Activated naive CD8-positive, alpha-beta T cell (primary cell): ENCODE measurements around the gene LBH.
A peak's percentile ranks its signal among the peaks of the same experiment; 100 is the strongest.

Experiments used
- H3K27ac Mint-ChIP-seq: one replicate; pipeline ENCODE4 v1.8.0; 2021; ENCODE audit warnings: mixed read lengths
- H3K27me3 Mint-ChIP-seq: one replicate; pipeline ENCODE4 v1.8.0; 2021; ENCODE audit warnings: mixed read lengths
- H3K36me3 Mint-ChIP-seq: one replicate; pipeline ENCODE4 v1.8.0; 2021; ENCODE audit warnings: mixed read lengths
- H3K4me1 Mint-ChIP-seq: one replicate; pipeline ENCODE4 v1.8.0; 2021; ENCODE audit warnings: low read depth, mixed read lengths
- H3K4me3 Mint-ChIP-seq: one replicate; pipeline ENCODE4 v1.8.0; 2021; ENCODE audit warnings: mild to moderate bottlenecking, mixed read lengths
- H3K9me3 Mint-ChIP-seq: one replicate; pipeline ENCODE4 v1.8.0; 2021; ENCODE audit warnings: low read depth, mixed read lengths

Gene LBH

GRCh38 chr2:30231212-30231995 is at the start of gene LBH:
Gene LBH (plus strand): TSS chr2:30231534. CDS start chr2:30231739, 205 bp downstream.
- Mint-ChIP-seq H3K4me3 (peak within 1 kb of the TSS; percentile 90), H3K4me1 (peaks cover 72% of the 10 kb centered on the region), H3K27me3 (no peaks in the 10 kb centered on the region), H3K9me3 (no peaks in the 10 kb centered on the region), H3K36me3 (peaks cover 5% of the 10 kb centered on the region), H3K27ac (peak within 1 kb of the TSS; percentile 99)

GRCh38 chr2:30184035-30184434 is 47.3 kb upstream of the LBH start:
- no peaks in the 10 kb centered on the region for H3K9me3 Mint-ChIP-seq
- H3K27ac Mint-ChIP-seq = no peak overlapping the region
- no peaks in the 10 kb centered on the region for H3K4me1 Mint-ChIP-seq
- H3K36me3 Mint-ChIP-seq = no peaks in the 10 kb centered on the region
- peaks cover 2% of the 10 kb centered on the region for H3K27me3 Mint-ChIP-seq
- H3K4me3 Mint-ChIP-seq = no peak overlapping the region

- Mint-ChIP-seq H3K9me3 (no peaks in the 10 kb centered on the region), H3K4me3 (no peak overlapping the region), H3K27me3 (peaks cover 2% of the 10 kb centered on the region), H3K4me1 (no peaks in the 10 kb centered on the region), H3K36me3 (no peaks in the 10 kb centered on the region), H3K27ac (no peak overlapping the region)
Observed at GRCh38 chr2:30185178-30185577, 46.2 kb upstream of the LBH start.

- Mint-ChIP-seq H3K36me3 (no peaks in the 10 kb centered on the region), H3K9me3 (no peaks in the 10 kb centered on the region), H3K27me3 (peaks cover 2% of the 10 kb centered on the region), H3K4me1 (no peaks in the 10 kb centered on the region), H3K4me3 (no peak overlapping the region), H3K27ac (no peak overlapping the region)
Observed at GRCh38 chr2:30188292-30188691, 43.0 kb upstream of the LBH start.

GRCh38 chr2:30190637-30191036 is 40.7 kb upstream of the LBH start:
- Mint-ChIP-seq H3K27me3 (peaks cover 2% of the 10 kb centered on the region), H3K4me1 (no peaks in the 10 kb centered on the region), H3K36me3 (no peaks in the 10 kb centered on the region), H3K27ac (no peak overlapping the region), H3K9me3 (no peaks in the 10 kb centered on the region), H3K4me3 (no peak overlapping the region)

GRCh38 chr2:30191107-30191506 is 40.2 kb upstream of the LBH start:
- no peaks in the 10 kb centered on the region for H3K4me1 Mint-ChIP-seq
- no peaks in the 10 kb centered on the region for H3K27me3 Mint-ChIP-seq
- H3K4me3 Mint-ChIP-seq = no peak overlapping the region
- no peak overlapping the region for H3K27ac Mint-ChIP-seq
- H3K9me3 Mint-ChIP-seq = no peaks in the 10 kb centered on the region
- no peaks in the 10 kb centered on the region for H3K36me3 Mint-ChIP-seq

GRCh38 chr2:30191819-30192271 is 39.5 kb upstream of the LBH start:
- H3K9me3 Mint-ChIP-seq = no peaks in the 10 kb centered on the region
- H3K4me1 Mint-ChIP-seq = peaks cover 2% of the 10 kb centered on the region
- no peak overlapping the region for H3K27ac Mint-ChIP-seq
- no peak overlapping the region for H3K4me3 Mint-ChIP-seq
- H3K36me3 Mint-ChIP-seq = no peaks in the 10 kb centered on the region
- H3K27me3 Mint-ChIP-seq = no peaks in the 10 kb centered on the region

- Mint-ChIP-seq H3K4me1 (peaks cover 2% of the 10 kb centered on the region), H3K9me3 (no peaks in the 10 kb centered on the region), H3K4me3 (no peak overlapping the region), H3K27me3 (no peaks in the 10 kb centered on the region), H3K27ac (no peak overlapping the region), H3K36me3 (no peaks in the 10 kb centered on the region)
Observed at GRCh38 chr2:30192314-30192713, 39.0 kb upstream of the LBH start.

- no peak overlapping the region for H3K4me3 Mint-ChIP-seq
- H3K27me3 Mint-ChIP-seq = no peaks in the 10 kb centered on the region
- H3K27ac Mint-ChIP-seq = no peak overlapping the region
- no peaks in the 10 kb centered on the region for H3K36me3 Mint-ChIP-seq
- H3K4me1 Mint-ChIP-seq = peaks cover 3% of the 10 kb centered on the region
- H3K9me3 Mint-ChIP-seq = no peaks in the 10 kb centered on the region
Observed at GRCh38 chr2:30193104-30193681, 38.1 kb upstream of the LBH start.

GRCh38 chr2:30194421-30194820 is 36.9 kb upstream of the LBH start:
- Mint-ChIP-seq H3K36me3 (no peaks in the 10 kb centered on the region), H3K4me3 (no peak overlapping the region), H3K27ac (no peak overlapping the region), H3K4me1 (peaks cover 3% of the 10 kb centered on the region), H3K9me3 (no peaks in the 10 kb centered on the region), H3K27me3 (no peaks in the 10 kb centered on the region)

- Mint-ChIP-seq H3K9me3 (no peaks in the 10 kb centered on the region), H3K27me3 (no peaks in the 10 kb centered on the region), H3K4me3 (no peak overlapping the region), H3K27ac (no peak overlapping the region), H3K36me3 (no peaks in the 10 kb centered on the region), H3K4me1 (peaks cover 3% of the 10 kb centered on the region)
Observed at GRCh38 chr2:30195016-30195415, 36.3 kb upstream of the LBH start.

- H3K27ac Mint-ChIP-seq = no peak overlapping the region
- H3K9me3 Mint-ChIP-seq = no peaks in the 10 kb centered on the region
- H3K4me1 Mint-ChIP-seq = peaks cover 3% of the 10 kb centered on the region
- no peak overlapping the region for H3K4me3 Mint-ChIP-seq
- no peaks in the 10 kb centered on the region for H3K36me3 Mint-ChIP-seq
- no peaks in the 10 kb centered on the region for H3K27me3 Mint-ChIP-seq
Observed at GRCh38 chr2:30197570-30198192, 33.7 kb upstream of the LBH start.

- no peaks in the 10 kb centered on the region for H3K9me3 Mint-ChIP-seq
- H3K4me1 Mint-ChIP-seq = peaks cover 8% of the 10 kb centered on the region
- H3K27ac Mint-ChIP-seq = no peak overlapping the region
- no peaks in the 10 kb centered on the region for H3K27me3 Mint-ChIP-seq
- H3K4me3 Mint-ChIP-seq = no peak overlapping the region
- H3K36me3 Mint-ChIP-seq = no peaks in the 10 kb centered on the region
Observed at GRCh38 chr2:30201990-30202389, 29.3 kb upstream of the LBH start.

- no peaks in the 10 kb centered on the region for H3K36me3 Mint-ChIP-seq
- no peaks in the 10 kb centered on the region for H3K27me3 Mint-ChIP-seq
- H3K4me1 Mint-ChIP-seq = peaks cover 8% of the 10 kb centered on the region
- no peak overlapping the region for H3K27ac Mint-ChIP-seq
- no peaks in the 10 kb centered on the region for H3K9me3 Mint-ChIP-seq
- H3K4me3 Mint-ChIP-seq = no peak overlapping the region
Observed at GRCh38 chr2:30203156-30203555, 28.2 kb upstream of the LBH start.

- Mint-ChIP-seq H3K9me3 (no peaks in the 10 kb centered on the region), H3K4me1 (peaks cover 19% of the 10 kb centered on the region), H3K27me3 (no peaks in the 10 kb centered on the region), H3K4me3 (no peak overlapping the region), H3K36me3 (no peaks in the 10 kb centered on the region), H3K27ac (no peak overlapping the region)
Observed at GRCh38 chr2:30204281-30204680, 27.1 kb upstream of the LBH start.
